ENCODE results near the gene NR3C1. TPM values are rescaled to one million over a fixed set of nuclear protein-coding genes. Genes with fewer than 3 reads are reported as not detected.
A peak's percentile ranks its signal among the peaks of the same experiment; 100 is the strongest.

The NR3C1 gene
- total RNA-seq, 1 donor from 2014 or later: 0.17 TPM

DNA sequence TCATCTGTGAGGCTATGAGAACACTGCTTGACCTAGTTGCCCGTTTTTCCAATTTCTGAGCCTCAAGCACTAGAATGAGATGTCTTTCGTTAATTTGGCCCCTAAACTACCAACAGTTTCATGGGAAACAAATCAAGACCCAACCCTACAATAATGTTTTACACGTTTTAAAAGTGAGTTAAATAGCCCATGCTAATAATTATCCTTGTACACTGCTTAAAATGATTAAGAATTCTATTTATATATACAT lies 2.3 kb upstream of the NR3C1 start:
- Histone ChIP-seq H3K4me3 (peak overlapping the region; percentile 65), H3K27ac (no peak overlapping the region), H3K4me2 (peak overlapping the region; percentile 85), H4K20me1 (ENCODE audit: low read depth) (peaks cover 8% of the 10 kb centered on the region), H3K36me3 (no peaks in the 10 kb centered on the region), H3K27me3 (peaks cover 67% of the 10 kb centered on the region), H3K9ac (no peak overlapping the region), H3K79me2 (ENCODE audit: low read depth) (no peaks in the 10 kb centered on the region), H3K9me3 (ENCODE audit: low read depth) (no peaks in the 10 kb centered on the region), H3F3A (ENCODE audit: low read depth) (peaks cover 23% of the 10 kb centered on the region), H3K4me1 (peaks cover 13% of the 10 kb centered on the region), H2AFZ (replicated peaks) (peak overlapping the region; percentile 100)
- peak overlapping the region; percentile 97 for H3K4me3 Mint-ChIP-seq
- no peaks in the 10 kb centered on the region for H3K36me3 Mint-ChIP-seq
- H3K4me1 Mint-ChIP-seq: peaks cover 14% of the 10 kb centered on the region
- no peak for DNase-seq (ENCODE audit: low spot score)
- peak overlapping the region; percentile 99 for H3K27ac Mint-ChIP-seq
- TF ChIP-seq EZH2 (IDR thresholded peaks at IDR 0.05) (no peak), EZH2phosphoT487 (IDR thresholded peaks at IDR 0.05) (no peak)
- TF ChIP-seq, protein P1, sequence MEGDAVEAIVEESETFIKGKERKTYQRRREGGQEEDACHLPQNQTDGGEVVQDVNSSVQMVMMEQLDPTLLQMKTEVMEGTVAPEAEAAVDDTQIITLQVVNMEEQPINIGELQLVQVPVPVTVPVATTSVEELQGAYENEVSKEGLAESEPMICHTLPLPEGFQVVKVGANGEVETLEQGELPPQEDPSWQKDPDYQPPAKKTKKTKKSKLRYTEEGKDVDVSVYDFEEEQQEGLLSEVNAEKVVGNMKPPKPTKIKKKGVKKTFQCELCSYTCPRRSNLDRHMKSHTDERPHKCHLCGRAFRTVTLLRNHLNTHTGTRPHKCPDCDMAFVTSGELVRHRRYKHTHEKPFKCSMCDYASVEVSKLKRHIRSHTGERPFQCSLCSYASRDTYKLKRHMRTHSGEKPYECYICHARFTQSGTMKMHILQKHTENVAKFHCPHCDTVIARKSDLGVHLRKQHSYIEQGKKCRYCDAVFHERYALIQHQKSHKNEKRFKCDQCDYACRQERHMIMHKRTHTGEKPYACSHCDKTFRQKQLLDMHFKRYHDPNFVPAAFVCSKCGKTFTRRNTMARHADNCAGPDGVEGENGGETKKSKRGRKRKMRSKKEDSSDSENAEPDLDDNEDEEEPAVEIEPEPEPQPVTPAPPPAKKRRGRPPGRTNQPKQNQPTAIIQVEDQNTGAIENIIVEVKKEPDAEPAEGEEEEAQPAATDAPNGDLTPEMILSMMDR (IDR thresholded peaks at IDR 0.05): no peak
- peaks cover 15% of the 10 kb centered on the region for H3K27me3 Mint-ChIP-seq (ENCODE audit: insufficient read depth, low read depth)
- peaks cover 4% of the 10 kb centered on the region for H3K9me3 Mint-ChIP-seq

DNA sequence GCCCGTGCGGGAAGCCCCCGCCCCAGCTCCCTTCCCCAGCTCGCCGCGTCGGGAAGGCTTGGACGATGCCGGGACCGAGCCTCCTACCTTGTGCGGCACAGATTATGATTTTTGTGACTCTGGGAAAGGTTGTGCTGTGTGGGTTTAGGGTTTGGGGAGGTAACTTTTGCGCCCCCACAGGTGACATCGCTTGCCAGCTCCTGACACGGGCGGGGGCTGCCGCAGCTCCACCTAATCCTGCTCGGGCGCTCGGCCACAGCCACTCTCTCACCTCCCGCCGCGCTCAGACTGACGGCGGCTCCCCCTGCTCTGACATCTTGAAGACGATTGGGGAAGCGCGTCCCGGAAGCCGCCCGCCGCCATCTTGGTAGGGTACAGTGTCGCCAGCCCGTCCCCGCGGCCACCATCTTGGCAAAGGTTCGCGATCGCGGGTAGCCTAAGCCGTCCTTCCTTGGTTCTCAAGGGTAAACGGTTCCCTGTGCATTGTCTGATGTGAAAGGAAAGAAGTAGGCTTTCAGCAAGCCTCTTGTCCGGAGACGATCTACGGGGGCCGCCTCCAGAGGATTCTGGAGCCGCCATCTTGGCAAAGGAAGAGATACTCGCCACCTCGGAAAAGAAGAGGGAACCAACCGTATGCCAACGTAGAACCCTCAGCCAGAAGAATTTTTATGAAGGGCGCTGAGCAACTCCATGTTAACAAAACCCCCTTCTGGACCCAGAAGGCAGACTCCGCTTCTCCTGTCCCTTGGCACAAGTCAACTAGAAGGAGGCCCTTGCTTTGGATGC lies 1.8 kb upstream of the NR3C1 start:
- peaks cover 8% of the 10 kb centered on the region for H4K20me1 ChIP-seq (ENCODE audit: low read depth)
- H3K4me3 Mint-ChIP-seq: peak overlapping the region; percentile 97
- H3K27ac ChIP-seq: no peak overlapping the region
- H3K27ac Mint-ChIP-seq: peak overlapping the region; percentile 99
- H3K36me3 Mint-ChIP-seq: no peaks in the 10 kb centered on the region
- H3K36me3 ChIP-seq: no peaks in the 10 kb centered on the region
- peaks cover 4% of the 10 kb centered on the region for H3K9me3 Mint-ChIP-seq
- H3K27me3 Mint-ChIP-seq (ENCODE audit: insufficient read depth, low read depth): peaks cover 21% of the 10 kb centered on the region
- H3K4me1 Mint-ChIP-seq: peaks cover 19% of the 10 kb centered on the region
- H3K4me3 ChIP-seq: peak overlapping the region; percentile 65
- H3K27me3 ChIP-seq: peaks cover 73% of the 10 kb centered on the region
- TF ChIP-seq EZH2 (IDR thresholded peaks at IDR 0.05): no peak
- TF ChIP-seq EZH2phosphoT487 (IDR thresholded peaks at IDR 0.05): peak; percentile 3
- TF ChIP-seq, protein P1 (IDR thresholded peaks at IDR 0.05): peak; percentile 23
- peaks cover 18% of the 10 kb centered on the region for H3K4me1 ChIP-seq
- H3F3A ChIP-seq (ENCODE audit: low read depth): peaks cover 29% of the 10 kb centered on the region
- peak overlapping the region; percentile 85 for H3K4me2 ChIP-seq
- H3K9me3 ChIP-seq (ENCODE audit: low read depth): no peaks in the 10 kb centered on the region
- DNase-seq (ENCODE audit: low spot score): peak; percentile 89
- H3K79me2 ChIP-seq (ENCODE audit: low read depth): no peaks in the 10 kb centered on the region
- peak overlapping the region; percentile 100 for H2AFZ ChIP-seq (replicated peaks)
- H3K9ac ChIP-seq: no peak overlapping the region

DNA sequence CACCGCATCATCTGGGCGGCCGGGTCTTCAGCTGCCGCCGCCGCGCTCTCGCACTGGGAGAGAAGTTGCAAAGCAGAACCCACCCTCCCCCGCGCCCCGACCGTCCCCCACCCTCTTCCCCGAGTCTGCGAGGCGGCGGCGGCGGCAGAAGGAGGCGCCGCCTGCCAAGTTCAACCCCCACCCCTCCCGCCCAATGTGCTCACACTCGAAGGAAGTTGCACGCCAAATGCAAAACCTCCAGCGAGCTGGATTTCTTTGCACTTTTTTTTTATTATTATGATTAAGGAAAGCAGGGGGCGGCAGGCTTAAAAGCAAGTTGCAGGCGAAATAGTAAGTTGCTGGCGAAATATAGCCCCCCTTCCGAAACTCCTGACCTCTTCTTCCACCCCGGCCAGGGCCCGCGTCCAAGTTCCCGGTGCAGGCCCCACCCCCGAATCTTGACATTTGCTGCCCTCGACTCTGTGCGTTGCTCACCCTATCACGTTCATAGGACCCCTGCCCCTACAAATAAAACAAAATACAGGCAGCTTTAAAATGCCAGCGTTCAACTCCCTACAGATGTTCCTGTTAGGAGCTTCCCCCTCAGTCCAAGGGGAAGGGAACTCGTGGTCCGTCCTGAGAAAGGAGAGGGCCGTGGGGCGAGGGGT lies 1.1 kb upstream of the NR3C1 start:
- Mint-ChIP-seq H3K36me3 (peaks cover 6% of the 10 kb centered on the region), H3K4me1 (peaks cover 19% of the 10 kb centered on the region), H3K27ac (no peak overlapping the region), H3K4me3 (peak overlapping the region; percentile 97), H3K27me3 (ENCODE audit: insufficient read depth, low read depth) (peaks cover 25% of the 10 kb centered on the region), H3K9me3 (peaks cover 4% of the 10 kb centered on the region)
- peak overlapping the region; percentile 65 for H3K4me3 ChIP-seq
- H3K9me3 ChIP-seq (ENCODE audit: low read depth): no peaks in the 10 kb centered on the region
- peaks cover 8% of the 10 kb centered on the region for H4K20me1 ChIP-seq (ENCODE audit: low read depth)
- no peaks in the 10 kb centered on the region for H3K79me2 ChIP-seq (ENCODE audit: low read depth)
- TF ChIP-seq EZH2phosphoT487 (IDR thresholded peaks at IDR 0.05) (no peak), EZH2 (IDR thresholded peaks at IDR 0.05) (peak; percentile 42)
- no peak overlapping the region for H3K27ac ChIP-seq
- H3K36me3 ChIP-seq: no peaks in the 10 kb centered on the region
- peak; percentile 41 for DNase-seq (ENCODE audit: low spot score)
- H3K4me2 ChIP-seq: peak overlapping the region; percentile 85
- peaks cover 31% of the 10 kb centered on the region for H3F3A ChIP-seq (ENCODE audit: low read depth)
- peaks cover 20% of the 10 kb centered on the region for H3K4me1 ChIP-seq
- H3K27me3 ChIP-seq: peaks cover 80% of the 10 kb centered on the region
- H2AFZ ChIP-seq (replicated peaks): peak overlapping the region; percentile 100
- no peak overlapping the region for H3K9ac ChIP-seq

DNA sequence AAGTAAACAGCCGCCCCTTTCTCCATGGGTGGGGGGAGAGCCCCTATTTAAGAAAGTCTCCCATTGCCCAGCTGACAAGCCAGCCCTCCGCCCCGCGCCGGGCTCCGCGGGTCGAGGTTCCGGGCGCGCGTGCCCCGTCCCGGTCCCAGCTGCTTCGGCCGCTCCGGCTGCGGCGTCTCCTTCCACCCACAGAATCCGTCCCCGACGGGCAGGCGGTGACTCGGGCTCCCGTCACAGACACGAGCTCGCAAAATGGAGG lies 223 bp downstream of the NR3C1 start:
- peaks cover 19% of the 10 kb centered on the region for H3K4me1 Mint-ChIP-seq
- Histone ChIP-seq H3K79me2 (ENCODE audit: low read depth) (no peaks in the 10 kb centered on the region), H3K27ac (no peak overlapping the region), H3K9me3 (ENCODE audit: low read depth) (no peaks in the 10 kb centered on the region), H3K27me3 (peaks cover 87% of the 10 kb centered on the region), H3K4me2 (peak overlapping the region; percentile 85), H3K4me1 (peaks cover 28% of the 10 kb centered on the region), H2AFZ (replicated peaks) (peak overlapping the region; percentile 92), H3K36me3 (no peaks in the 10 kb centered on the region), H3K9ac (no peak overlapping the region), H3K4me3 (peak overlapping the region; percentile 65), H4K20me1 (ENCODE audit: low read depth) (peaks cover 8% of the 10 kb centered on the region), H3F3A (ENCODE audit: low read depth) (peaks cover 31% of the 10 kb centered on the region)
- no peak for DNase-seq (ENCODE audit: low spot score)
- TF ChIP-seq EZH2 (IDR thresholded peaks at IDR 0.05): peak; percentile 76
- TF ChIP-seq EZH2phosphoT487 (IDR thresholded peaks at IDR 0.05): no peak
- TF ChIP-seq, protein P1 (IDR thresholded peaks at IDR 0.05): no peak
- no peak overlapping the region for H3K27ac Mint-ChIP-seq
- peaks cover 6% of the 10 kb centered on the region for H3K36me3 Mint-ChIP-seq
- H3K4me3 Mint-ChIP-seq: peak overlapping the region; percentile 87
- H3K27me3 Mint-ChIP-seq (ENCODE audit: insufficient read depth, low read depth): peaks cover 25% of the 10 kb centered on the region
- H3K9me3 Mint-ChIP-seq: peaks cover 4% of the 10 kb centered on the region

Data from neural progenitor cell (in vitro differentiated cells).